GM21576 (cell line): ENCODE measurements around the gene UMODL1.

Source experiments
- ATAC-seq: cut with Tn5 transposase; IDR thresholded peaks from one replicate; pipeline ENCODE4 v1.9.1; 2021; ENCODE audit warnings: mild to moderate bottlenecking, moderate library complexity; ENCODE audit not compliant: unreplicated experiment

UMODL1 gene

DNA sequence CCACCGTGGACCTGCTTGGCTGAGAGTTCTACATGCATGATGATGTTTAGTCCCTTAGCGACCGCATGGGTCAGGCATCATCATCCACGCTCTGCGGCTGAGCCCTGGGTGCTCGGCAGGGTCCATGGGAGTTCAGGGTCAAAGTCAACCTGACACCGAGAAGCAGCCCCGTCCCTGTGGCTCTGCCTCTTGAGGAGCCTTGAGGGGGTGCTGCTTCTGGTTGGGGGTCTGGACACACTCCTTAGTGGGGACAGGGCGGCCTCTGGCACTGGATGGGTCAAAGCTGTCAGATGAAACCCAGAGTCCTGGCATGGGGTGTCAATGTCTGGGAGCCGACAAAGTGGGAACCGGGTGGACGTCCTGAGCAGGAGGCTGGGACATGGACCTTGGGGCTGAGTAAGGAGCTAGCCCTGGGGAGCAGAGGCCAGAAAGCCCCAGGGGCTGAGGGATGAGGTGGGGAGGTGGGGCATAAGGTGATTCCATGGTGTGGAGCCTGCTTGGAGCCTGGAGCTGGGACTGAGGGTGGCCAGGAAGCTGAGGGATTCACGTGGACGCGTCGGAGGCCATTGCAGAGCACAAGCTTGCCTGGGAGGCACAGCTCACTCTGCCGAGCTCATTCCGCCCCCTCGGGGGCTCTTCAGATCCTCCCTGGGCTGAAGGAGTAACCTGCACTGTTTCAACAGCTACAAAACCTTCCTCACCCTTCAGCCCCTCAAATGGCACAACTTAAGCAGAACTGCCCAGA is 53.9 kb downstream of the UMODL1 start:
- ATAC-seq, result no peak

DNA sequence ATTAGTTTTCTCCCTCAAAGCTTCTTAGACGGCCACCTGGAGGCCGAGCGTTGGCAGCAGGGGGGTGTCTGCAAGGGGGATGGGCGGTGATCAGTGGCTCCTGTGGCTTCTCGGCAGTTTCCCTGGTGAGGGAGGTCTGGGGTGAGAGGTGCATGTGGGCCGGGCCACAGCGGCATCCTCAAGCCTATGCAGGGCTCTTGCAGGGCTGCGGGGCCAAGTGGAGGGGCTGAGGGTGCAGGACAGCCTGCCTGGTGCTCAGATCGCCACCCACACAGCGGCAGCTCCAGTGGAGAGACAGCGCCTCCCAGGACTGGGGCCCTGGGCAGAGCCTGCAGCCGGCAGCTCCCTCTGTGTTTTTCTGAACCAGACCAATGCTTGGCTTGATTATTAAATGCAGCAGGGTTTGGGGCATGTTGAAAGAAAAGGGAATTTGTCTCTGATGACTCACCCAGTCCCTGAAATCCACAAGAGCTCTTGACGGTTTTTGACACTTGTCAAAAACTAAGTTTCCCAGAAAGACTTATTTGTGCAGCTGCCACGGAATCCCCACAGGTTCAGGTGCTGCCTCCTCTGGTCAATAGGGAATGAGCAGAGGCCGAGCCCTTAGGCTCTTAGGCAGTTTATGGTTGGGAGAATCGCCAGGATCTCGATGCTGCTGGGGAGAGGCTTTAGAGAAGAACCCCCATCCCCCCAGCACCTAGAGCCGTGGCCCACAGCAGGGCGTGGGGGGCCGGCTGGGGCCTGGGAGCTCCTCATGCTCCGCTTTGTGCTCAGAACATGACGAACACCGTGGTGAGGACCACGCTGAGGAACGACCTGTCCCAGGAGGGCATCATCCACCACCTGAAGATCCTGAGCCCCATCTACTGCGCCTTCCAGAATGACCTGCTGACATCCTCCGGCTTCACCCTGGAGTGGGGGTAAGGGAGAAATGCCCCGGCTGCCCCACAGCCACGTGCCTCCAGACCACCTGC is 54.7 kb downstream of the UMODL1 start:
- ATAC-seq, result no peak

DNA sequence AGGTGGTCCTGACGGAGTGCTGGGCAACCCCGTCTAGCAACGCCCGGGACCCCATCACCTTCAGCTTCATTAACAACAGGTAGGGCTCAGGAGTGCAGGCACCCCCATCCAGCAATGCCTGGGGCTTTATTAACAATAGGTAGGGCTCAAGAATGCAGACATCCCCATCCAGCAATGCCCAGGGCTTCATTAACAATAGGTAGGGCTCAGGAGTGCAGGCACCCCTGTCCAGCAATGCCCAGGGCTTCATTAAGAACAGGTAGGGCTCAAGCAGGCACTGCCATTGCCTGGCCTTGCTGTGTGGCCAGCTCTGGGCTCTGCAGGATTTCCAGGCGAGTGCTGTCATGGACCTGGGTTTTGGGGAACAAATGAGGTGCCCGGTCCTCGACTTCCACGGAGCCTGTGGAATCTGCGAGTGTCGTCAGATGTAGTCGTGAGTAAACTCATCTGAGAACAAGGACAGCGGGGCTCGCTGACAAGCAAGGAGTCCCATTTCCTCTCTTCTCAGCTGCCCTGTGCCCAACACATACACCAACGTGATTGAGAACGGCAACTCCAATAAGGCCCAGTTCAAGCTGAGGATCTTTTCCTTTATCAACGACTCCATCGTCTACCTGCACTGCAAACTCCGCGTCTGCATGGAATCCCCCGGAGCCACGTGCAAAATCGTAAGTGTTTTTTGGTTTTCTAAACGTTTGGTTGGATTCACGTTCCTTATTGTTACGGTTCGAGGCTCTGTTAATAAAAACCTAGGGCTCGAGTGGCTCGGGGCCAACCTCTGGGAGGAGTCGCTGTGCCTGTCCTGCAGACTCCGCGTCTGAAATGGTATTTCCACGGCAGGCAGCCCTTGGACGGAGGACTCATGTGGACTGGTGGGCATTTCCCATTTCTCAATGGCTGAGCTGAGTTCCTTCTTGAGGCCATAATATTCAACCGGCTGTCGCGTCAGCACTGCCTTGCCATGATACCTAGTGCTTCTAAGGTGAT is 56.3 kb downstream of the UMODL1 start:
- no peak for ATAC-seq

DNA sequence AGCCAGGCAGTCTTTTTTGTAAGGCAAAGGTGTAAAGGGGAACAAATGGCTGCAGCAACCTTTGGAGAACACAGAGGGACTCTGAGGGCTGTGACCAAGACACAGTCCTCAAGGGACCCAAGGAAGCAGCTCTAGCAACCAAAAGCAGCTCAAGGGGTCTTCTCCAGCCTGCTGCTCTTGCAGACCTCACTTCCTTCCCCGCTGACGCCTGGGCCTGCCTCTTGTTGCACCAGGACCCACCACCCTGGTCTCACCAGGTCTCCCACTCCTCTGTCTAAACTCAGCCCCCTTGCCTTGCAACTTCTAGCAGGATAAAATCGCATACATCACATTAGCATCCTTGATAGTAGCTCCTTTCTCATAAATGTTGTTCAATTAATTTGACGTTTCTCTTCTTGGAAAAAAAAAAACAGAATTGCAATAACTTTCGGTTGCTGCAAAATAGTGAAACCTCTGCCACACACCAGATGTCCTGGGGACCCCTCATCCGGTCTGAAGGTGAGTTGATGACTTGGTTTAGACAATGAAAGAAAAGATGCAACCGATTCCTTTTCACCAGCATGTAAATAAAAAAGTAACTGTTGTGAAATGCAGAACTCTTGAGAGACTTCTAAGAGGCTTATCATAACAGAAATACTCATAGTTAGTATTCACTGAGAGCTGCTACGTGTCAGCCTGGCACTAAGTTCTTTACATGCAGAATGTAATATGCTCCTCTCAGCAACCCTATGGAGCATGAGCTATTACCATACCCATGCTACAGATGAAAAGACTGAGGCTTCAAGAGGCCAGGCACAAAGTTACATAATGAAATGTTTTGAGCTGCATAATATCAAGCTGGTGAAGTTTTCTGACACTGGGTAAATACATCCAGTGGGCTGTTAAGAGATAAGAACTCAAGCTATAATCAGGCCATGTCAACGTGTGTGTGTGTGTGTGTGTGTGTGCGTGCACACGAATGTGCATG is 58.5 kb downstream of the UMODL1 start:
- ATAC-seq, result no peak

DNA sequence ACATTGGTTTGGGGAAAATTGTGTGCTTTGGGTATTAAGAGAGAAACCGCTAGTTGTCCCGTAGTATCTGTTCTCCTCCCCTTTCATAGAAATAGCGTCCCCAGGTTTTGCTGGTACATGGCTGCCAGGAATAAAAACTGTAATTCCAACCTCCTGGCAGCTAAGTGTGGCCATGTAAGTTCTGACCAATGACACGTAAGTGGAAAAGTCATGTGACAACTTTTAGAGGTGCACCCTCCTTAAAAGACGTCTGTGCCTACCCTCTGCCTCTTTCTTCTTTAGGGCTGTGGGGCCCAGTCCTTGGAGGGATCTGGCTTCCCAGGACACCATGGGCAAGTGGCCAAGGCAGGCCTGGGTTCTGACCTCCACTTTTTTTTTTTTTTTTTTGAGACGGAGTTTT is 59.3 kb downstream of the UMODL1 start:
- ATAC-seq, result no peak

DNA sequence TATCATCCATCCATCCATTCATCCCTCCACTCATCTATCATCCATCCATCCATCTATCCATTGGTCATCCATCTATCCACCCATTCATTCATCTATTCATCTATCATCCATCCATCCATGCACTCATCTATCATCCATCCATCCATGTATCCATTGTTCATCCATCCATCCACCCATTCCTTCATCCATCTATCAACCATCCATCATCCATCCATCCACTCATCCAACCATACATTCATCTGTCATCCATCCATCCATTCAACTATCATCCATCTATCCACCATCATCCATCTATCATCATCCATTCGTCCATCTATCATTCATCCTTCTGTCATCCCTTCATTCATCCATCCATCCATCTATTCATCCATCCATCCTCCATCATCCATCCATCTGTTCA is 61.1 kb downstream of the UMODL1 start:
- ATAC-seq, result no peak

DNA sequence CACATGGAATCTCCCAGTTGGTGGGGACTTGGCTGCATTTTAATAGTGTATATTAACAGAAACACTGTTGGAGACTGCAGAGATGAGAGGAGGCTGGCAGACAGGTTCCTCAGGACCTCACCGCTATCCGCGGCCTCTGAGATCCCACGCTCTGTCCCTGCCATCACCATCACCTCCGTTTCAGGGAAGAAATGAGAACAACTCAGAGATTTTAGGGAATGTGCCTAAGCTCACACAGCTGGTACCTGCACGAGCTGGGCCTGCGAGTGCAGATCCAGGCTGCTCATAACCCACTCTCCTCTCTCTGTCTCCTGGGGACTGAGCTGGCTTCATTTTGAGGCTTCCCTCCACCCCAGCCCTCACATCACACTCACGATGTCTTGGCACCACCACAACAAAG is 62.0 kb downstream of the UMODL1 start:
- no peak for ATAC-seq

DNA sequence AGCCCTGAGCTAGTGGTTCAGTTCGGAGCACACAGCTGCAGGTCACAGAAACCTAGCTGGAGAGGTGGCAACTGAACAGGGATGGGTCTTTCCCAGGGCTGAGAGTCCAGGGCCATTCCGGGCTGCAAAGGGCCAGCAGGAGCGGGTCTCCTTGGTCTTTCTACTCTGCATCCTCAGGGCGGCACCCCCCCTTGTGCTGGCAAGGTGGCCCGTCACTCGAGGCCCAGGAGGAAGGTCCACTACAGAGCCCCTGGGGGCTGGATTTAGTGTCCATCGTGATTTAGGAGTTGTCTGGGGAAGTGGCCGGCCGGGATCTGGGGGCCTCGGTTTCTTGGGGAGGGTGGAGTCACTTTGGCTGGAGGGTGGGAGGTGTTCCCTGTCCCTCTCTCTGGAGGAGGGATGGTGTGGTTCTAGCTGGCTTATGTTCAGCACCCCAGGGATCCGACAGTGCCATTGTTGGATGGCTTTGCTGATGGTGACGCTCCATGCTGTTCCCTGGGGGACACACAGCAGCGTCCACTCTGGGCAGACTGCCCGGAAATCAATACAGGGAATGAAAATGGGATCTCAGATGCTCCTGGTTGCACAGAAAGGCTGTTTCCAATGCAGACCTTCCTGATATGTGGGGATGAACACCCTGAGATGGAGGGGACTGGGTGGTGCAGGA is 64.4 kb downstream of the UMODL1 start:
- ATAC-seq, result no peak

DNA sequence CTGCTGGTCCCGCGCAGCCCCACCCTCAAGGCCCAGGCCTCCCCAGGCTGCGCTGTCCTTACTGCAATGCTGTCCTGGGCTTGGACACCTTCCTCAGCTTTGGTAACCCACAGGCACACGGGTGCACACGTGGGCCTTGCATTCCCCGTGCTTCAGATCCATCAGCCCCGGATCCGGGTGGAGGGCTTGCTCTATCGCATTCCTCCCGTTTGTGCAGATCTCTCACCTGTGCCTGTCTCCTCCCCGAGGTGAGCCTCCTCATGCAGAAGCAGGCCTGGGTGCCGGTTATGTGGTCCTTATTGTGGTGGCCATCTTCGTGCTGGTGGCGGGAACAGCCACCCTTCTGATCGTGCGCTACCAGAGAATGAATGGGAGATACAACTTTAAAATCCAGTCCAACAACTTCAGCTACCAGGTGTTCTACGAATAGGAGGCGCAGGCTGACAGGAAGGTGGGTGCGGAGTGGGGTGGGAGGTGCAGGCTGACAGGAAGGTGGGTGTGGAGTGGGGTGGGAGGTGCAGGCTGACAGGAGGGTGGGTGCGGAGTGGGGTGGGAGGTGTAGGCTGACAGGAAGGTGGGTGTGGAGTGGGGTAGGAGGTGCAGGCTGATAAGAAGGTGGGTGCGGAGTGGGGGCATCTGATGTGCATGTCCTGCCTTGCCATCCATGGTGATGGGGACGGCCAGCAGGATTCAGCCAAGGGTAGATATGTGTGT is 66.2 kb downstream of the UMODL1 start:
- ATAC-seq, result no peak

DNA sequence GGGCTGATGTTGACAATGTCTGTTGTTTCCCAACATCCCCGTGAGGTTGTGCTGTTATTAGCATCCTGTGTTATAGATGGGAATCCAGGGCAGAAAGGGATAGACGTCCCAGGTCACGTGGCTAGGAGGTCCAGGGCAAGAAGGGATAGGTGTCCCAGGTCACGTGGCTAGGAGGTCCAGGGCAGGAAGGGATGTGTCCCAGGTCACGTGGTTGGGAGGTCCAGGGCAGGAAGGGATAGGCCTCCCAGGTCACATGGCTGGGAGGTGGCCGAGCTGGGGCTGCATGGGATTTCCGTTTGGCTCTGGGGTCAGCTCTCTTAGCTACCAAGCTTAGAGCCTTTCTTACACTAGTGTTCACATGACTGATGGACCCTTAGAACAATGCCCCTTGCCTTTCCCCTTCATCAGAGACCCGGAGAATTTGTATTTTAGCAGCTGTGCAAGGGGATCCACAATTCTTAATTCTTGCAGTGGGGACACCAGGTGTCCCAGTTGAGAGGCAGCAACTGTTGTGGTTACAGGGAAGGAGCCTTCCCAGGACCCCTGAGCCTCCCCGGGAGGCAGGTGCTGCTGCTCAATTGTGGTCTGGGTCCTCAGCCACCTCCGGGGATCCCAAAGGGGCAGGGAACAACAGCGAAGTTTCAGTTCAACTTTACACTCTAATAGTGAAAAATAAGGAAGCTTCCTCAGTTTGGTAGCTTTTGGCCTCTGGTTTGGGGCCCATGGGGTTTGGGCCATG is 69.2 kb downstream of the UMODL1 start:
- ATAC-seq, result no peak

DNA sequence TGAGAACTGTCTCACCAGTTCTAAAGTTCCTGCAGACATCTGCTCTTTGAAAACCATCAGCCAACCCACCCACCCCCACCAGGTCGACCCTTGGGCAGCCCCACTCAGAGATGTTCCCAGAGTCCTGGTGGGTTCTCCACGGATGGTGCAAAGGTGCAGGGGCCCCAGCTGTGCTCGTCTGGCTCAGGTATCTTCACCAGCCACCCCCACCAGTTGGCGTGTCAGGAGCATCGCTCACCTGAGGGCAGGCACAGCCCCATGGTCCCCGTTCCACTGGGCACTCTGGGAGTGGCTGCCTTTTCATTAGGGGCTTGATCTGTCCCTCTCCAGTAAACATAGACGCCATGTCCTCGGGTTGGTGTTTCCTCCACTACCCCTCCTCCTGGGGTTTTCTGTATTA is 70.5 kb downstream of the UMODL1 start:
- no peak for ATAC-seq

DNA sequence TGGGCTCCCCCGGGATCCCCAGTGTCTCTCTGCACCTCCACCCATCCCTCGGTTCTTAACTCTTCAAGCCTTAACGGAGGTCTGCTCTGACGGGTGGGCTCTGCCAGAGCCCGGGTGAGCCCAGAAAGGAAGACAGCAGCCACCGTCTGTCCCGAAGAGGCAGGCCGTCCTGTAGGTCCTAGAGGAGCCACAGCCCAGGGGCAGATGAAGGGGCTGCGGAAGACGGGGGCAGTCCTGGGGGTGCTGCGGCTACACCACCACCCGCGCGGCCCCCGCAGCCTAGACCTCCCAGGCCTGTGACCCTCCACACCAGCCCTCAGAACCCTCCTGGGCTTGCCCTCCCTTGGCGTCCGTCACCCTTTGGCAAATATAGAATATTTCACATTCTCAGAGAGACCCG is 71.0 kb downstream of the UMODL1 start:
- no peak for ATAC-seq

DNA sequence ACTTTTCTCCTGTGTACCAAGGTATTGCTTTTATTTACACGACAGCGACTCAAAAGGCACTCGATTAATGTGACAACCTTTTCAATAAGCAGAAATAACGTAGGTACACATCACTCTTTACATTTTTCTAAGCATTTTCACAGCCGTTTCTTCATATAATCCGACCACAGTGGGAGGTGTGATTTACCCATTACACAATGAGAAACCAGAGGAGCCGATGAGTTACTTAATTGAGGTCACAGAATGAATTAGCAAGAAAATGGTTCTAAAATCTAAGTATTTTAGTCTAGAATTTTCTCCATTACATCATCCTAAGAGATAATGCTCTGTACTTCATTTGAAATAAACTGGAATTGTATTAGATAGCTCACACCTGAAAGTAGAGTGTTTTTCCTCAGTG is 71.5 kb downstream of the UMODL1 start:
- ATAC-seq, result no peak

DNA sequence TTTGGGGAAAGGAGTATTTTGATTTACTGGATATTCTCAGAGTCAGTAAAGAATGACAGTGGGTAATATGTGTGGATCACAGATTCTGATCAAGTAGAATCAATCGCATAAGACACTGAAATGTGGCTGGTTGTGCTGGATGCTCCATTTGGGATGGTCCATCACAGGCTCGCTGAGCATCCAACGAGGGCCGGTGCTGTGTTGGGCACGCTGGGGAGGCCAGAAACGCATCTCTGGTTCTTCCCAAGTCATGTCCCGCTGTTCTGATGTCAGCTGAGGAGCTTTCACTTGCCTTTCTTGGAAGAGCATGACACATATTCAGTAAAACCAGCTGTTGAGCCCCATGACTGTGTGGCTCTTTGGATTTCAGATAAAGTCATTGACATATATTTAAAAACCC is 72.0 kb downstream of the UMODL1 start:
- no peak for ATAC-seq

DNA sequence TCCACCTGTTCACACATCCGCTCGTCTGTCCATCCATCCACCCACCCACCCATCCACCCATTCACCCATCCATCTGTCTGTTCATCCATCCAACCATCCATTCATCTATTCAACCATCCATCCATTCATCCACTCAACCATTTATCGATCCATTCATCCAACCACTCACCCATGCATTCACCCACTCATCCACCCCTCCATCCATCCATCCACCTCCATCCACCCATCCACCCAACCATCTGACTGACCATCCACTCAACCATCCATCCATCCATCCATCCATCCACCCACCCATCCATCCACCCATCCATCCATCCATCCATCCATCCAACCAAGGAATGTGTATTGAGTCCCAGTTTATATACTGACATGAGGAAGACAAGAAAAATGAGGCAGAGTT is 73.1 kb downstream of the UMODL1 start:
- no peak for ATAC-seq

DNA sequence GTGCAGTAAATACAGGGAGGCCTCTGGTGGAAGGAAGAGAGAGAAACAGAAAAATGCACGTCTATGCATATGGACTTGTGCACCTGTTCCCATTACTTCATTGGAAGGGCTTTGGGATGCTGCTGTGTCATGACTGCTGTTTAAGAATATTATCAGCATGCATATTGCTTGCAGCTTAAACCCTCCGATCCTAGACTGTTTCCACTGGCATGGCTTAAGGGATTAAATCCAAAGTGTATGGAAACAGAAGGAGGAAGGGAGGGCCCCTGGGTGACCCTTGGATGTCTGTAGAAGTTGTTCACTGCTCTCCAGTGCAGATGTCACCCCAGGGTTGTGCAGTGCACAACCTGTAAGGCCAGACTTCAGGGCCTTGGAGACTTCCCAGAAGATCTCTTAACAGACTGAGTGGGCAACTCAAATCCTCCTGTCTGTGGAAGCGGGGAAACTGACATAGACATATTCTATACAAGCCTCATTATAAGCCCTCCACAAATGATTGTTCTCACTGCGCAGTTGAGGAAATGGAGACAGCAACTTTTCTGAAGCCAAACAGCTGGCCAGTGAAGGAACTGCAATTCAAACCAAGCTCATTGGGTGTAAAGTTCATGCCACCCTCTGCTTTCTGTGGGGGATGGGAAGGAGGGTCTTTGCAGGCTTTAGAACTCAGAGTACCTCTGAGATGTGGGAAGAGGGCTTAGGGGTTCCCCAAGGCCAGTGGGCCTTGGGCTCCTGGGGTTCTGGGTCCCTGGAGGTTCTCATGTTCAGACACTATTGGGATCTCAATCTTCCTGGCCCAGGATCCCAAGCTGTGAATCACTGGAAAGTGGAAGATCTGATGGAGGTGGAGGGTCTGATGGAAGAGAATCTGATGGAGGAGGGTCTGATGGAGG is 73.8 kb downstream of the UMODL1 start:
- ATAC-seq, result no peak
